GM10248 (cell line): ENCODE results near the gene NUP58.
A peak's percentile ranks its signal among the peaks of the same experiment; 100 is the strongest.

ENCODE experiments used
- CTCF ChIA-PET: fragments of 300-600 bp; sonication (Branson Sonifier 250); formaldehyde crosslinking; extraction: SDS; loops from one replicate; lab custom pipeline; 2021; ENCODE audit warnings: antibody characterized with exemption; lab: Yijun Ruan, JAX
- POLR2A ChIA-PET: fragments of 350-650 bp; sonication (Branson Sonifier 250); formaldehyde crosslinking; extraction: SDS; loops from one replicate; lab custom pipeline; 2020; ENCODE audit warnings: antibody characterized with exemption; lab: Yijun Ruan, JAX
- DNase-seq: peaks from one replicate; pipeline ENCODE4 v3.0.0; 2012; ENCODE audit errors: extremely low spot score
- CTCF ChIP-seq: IDR thresholded peaks from 2 replicates; pipeline ENCODE4 v1.5.1; 2012; ENCODE audit warnings: mild to moderate bottlenecking, low read depth; ENCODE audit errors: extremely low read depth, missing control alignments, control extremely low read depth

The NUP58 gene

GRCh38 chr13:25286308-25286968, 15.0 kb upstream of the NUP58 start:
- DNase-seq, result peak; percentile 35
- CTCF ChIA-PET, result interaction anchor here (0.7 to 7.1 kb wide), 11 partner anchors 9 to 202 kb away, joined by 3 to 80 read pairs (median 4); no protein-coding TSS in a partner anchor
- POLR2A ChIA-PET, result no interaction called here
- TF ChIP-seq CTCF, result no peak

- ChIA-PET POLR2A (no interaction called here), CTCF (interaction anchor here (0.7 to 7.1 kb wide), 16 partner anchors 9 to 292 kb away, joined by 3 to 80 read pairs (median 3); no protein-coding TSS in a partner anchor)
- peak; percentile 93 for TF ChIP-seq CTCF
- peak; percentile 96 for DNase-seq
These were observed 14.2 kb upstream of the NUP58 start, which contains the start of gene MTMR6 for GRCh38 chr13:25286969-25287961. Gene MTMR6, minus strand, starts transcription at chr13:25287488. Its CDS starts 241 bp downstream, at chr13:25287247.

GRCh38 chr13:25288966-25289365, 12.5 kb upstream of the NUP58 start:
- DNase-seq, result no peak
- ChIA-PET CTCF (no interaction called here), POLR2A (no interaction called here)
- TF ChIP-seq CTCF, result no peak

- ChIA-PET POLR2A (no interaction called here), CTCF (interaction anchor here (1.2 to 1.5 kb wide), 2 partner anchors 10 to 13 kb away, joined by 4 read pairs; no protein-coding TSS in a partner anchor)
- no peak for TF ChIP-seq CTCF
- DNase-seq, result no peak
These were observed 9.7 kb upstream of the NUP58 start for GRCh38 chr13:25291691-25292090.

GRCh38 chr13:25292301-25292700, 9.1 kb upstream of the NUP58 start:
- TF ChIP-seq CTCF, result no peak
- POLR2A ChIA-PET, result no interaction called here
- no peak for DNase-seq
- CTCF ChIA-PET, result interaction anchor here (1.5 kb wide), 1 partner anchor 10 kb away, joined by 4 read pairs; no protein-coding TSS in a partner anchor

GRCh38 chr13:25295228-25295627, 6.2 kb upstream of the NUP58 start:
- CTCF ChIA-PET, result interaction anchor here (0.9 to 2.1 kb wide), 3 partner anchors 8 to 10 kb away, joined by 3 to 9 read pairs (median 4); partner anchors contain the start of gene MTMR6
- TF ChIP-seq CTCF, result no peak
- POLR2A ChIA-PET, result no interaction called here
- no peak for DNase-seq
